OCI-LY3 (cell line): ENCODE results near the gene ITSN1.

ENCODE experiments used
- EZH2phosphoT487 ChIP-seq: fragments of 200-600 bp; shearing (Covaris generic); IDR thresholded peaks from 2 replicates; pipeline ENCODE4 v1.6.1; 2018; ENCODE audit warnings: antibody characterized with exemption, mixed run types, low read depth
- TF ChIP-seq, protein P1 (sequence below): fragments of 200-600, 300-600 bp; sonication (generic); IDR thresholded peaks from 2 replicates; pipeline ENCODE4 v1.5.1; 2014; ENCODE audit warnings: antibody characterized with exemption, low read length, low read depth

DNA sequence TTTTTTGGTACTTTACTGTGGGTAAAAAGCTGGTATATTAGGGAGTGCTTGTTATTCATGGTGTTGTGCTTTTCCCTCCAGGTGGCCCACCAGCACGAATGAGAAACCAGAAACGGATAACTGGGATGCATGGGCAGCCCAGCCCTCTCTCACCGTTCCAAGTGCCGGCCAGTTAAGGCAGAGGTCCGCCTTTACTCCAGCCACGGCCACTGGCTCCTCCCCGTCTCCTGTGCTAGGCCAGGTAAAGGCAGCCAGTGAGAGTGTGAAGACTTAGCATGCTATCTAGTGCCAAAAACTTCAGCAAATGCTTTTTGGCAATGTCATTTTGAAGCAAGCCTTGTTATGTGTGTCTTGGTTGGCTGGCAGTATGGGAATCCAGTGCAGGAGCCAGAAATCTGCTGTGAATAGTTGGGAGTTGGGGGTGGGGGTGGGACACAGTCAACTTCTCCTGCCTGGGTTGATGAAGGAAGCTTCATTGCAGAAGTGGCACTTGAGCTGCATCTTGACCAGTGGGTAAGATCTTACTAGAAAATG, 171.6 kb downstream of the ITSN1 start:
- TF ChIP-seq, protein P1, sequence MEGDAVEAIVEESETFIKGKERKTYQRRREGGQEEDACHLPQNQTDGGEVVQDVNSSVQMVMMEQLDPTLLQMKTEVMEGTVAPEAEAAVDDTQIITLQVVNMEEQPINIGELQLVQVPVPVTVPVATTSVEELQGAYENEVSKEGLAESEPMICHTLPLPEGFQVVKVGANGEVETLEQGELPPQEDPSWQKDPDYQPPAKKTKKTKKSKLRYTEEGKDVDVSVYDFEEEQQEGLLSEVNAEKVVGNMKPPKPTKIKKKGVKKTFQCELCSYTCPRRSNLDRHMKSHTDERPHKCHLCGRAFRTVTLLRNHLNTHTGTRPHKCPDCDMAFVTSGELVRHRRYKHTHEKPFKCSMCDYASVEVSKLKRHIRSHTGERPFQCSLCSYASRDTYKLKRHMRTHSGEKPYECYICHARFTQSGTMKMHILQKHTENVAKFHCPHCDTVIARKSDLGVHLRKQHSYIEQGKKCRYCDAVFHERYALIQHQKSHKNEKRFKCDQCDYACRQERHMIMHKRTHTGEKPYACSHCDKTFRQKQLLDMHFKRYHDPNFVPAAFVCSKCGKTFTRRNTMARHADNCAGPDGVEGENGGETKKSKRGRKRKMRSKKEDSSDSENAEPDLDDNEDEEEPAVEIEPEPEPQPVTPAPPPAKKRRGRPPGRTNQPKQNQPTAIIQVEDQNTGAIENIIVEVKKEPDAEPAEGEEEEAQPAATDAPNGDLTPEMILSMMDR: no peak
- TF ChIP-seq EZH2phosphoT487: no peak
